ENCODE results near the gene SLAMF8.

The SLAMF8 gene

GRCh38 chr1:159786465-159786864 lies 40.2 kb upstream of the SLAMF8 start:
- DNase-seq (ENCODE audit: low read depth): no peak
- TF ChIP-seq CTCF (IDR thresholded peaks at IDR 0.05; ENCODE audit: insufficient read depth, low read depth, low read length, missing control alignments): no peak
- H3K4me3 ChIP-seq (ENCODE audit: low read depth, low read length): no peak overlapping the region

- TF ChIP-seq CTCF (IDR thresholded peaks at IDR 0.05; ENCODE audit: insufficient read depth, low read depth, low read length, missing control alignments): no peak
- no peak overlapping the region for H3K4me3 ChIP-seq (ENCODE audit: low read depth, low read length)
- no peak for DNase-seq (ENCODE audit: low read depth)
Measured at GRCh38 chr1:159786966-159787365, 39.7 kb upstream of the SLAMF8 start.

- no peak overlapping the region for H3K4me3 ChIP-seq (ENCODE audit: low read depth, low read length)
- DNase-seq (ENCODE audit: low read depth): peak; percentile 28
- TF ChIP-seq CTCF (IDR thresholded peaks at IDR 0.05; ENCODE audit: insufficient read depth, low read depth, low read length, missing control alignments): peak; percentile 57
Measured at GRCh38 chr1:159790237-159790917, 36.3 kb upstream of the SLAMF8 start.

- TF ChIP-seq CTCF (IDR thresholded peaks at IDR 0.05; ENCODE audit: insufficient read depth, low read depth, low read length, missing control alignments): no peak
- no peak overlapping the region for H3K4me3 ChIP-seq (ENCODE audit: low read depth, low read length)
- DNase-seq (ENCODE audit: low read depth): no peak
Measured at GRCh38 chr1:159791031-159791430, 35.6 kb upstream of the SLAMF8 start.

- no peak for DNase-seq (ENCODE audit: low read depth)
- H3K4me3 ChIP-seq (ENCODE audit: low read depth, low read length): no peak overlapping the region
- no peak for TF ChIP-seq CTCF (IDR thresholded peaks at IDR 0.05; ENCODE audit: insufficient read depth, low read depth, low read length, missing control alignments)
Measured at GRCh38 chr1:159791461-159791860, 35.2 kb upstream of the SLAMF8 start.

GRCh38 chr1:159795534-159795933 lies 31.1 kb upstream of the SLAMF8 start:
- TF ChIP-seq CTCF (IDR thresholded peaks at IDR 0.05; ENCODE audit: insufficient read depth, low read depth, low read length, missing control alignments): no peak
- DNase-seq (ENCODE audit: low read depth): no peak
- H3K4me3 ChIP-seq (ENCODE audit: low read depth, low read length): no peak overlapping the region

- no peak overlapping the region for H3K4me3 ChIP-seq (ENCODE audit: low read depth, low read length)
- peak; percentile 61 for TF ChIP-seq CTCF (IDR thresholded peaks at IDR 0.05; ENCODE audit: insufficient read depth, low read depth, low read length, missing control alignments)
- DNase-seq (ENCODE audit: low read depth): peak; percentile 67
Measured at GRCh38 chr1:159798893-159799292, 27.8 kb upstream of the SLAMF8 start.
